AG10803 (cell line): ENCODE data around the gene ENG.

Source experiments
- DNase-seq: peaks from one replicate; pipeline ENCODE4 v3.0.0; 2010; ENCODE audit warnings: low read depth
- H3K4me3 ChIP-seq: 2 replicates; pipeline ENCODE4 v1.5.1; 2011; ENCODE audit warnings: mild to moderate bottlenecking, low read length, control low read depth
- TF ChIP-seq, protein P1 (sequence below): conservative IDR thresholded peaks from 2 replicates; pipeline ENCODE4 v1.5.1; 2011; ENCODE audit warnings: mild to moderate bottlenecking, low read length, control low read depth, inconsistent platforms

The ENG gene

GRCh38 chr9:127767909-127768331 lies 86.5 kb downstream of the ENG start:
- DNase-seq, result no peak
- H3K4me3 ChIP-seq, result no peak overlapping the region
- TF ChIP-seq, protein P1, sequence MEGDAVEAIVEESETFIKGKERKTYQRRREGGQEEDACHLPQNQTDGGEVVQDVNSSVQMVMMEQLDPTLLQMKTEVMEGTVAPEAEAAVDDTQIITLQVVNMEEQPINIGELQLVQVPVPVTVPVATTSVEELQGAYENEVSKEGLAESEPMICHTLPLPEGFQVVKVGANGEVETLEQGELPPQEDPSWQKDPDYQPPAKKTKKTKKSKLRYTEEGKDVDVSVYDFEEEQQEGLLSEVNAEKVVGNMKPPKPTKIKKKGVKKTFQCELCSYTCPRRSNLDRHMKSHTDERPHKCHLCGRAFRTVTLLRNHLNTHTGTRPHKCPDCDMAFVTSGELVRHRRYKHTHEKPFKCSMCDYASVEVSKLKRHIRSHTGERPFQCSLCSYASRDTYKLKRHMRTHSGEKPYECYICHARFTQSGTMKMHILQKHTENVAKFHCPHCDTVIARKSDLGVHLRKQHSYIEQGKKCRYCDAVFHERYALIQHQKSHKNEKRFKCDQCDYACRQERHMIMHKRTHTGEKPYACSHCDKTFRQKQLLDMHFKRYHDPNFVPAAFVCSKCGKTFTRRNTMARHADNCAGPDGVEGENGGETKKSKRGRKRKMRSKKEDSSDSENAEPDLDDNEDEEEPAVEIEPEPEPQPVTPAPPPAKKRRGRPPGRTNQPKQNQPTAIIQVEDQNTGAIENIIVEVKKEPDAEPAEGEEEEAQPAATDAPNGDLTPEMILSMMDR, result no peak

GRCh38 chr9:127767410-127767809 lies 87.0 kb downstream of the ENG start:
- no peak for DNase-seq
- no peak overlapping the region for H3K4me3 ChIP-seq
- TF ChIP-seq, protein P1, result no peak

GRCh38 chr9:127765418-127765817 lies 89.0 kb downstream of the ENG start:
- DNase-seq, result no peak
- TF ChIP-seq, protein P1, result no peak
- no peak overlapping the region for H3K4me3 ChIP-seq
